Fibroblast of lung (primary cell): Measurements from ENCODE around the gene RASA4. TPM values are rescaled to one million over a fixed set of nuclear protein-coding genes. Genes with fewer than 3 reads are reported as not detected.
"Not testable (repeated sequence)": the region's sequence is repeated elsewhere in the genome, so short reads cannot be mapped to it uniquely, and the experiment has no call there.

Experiments used
- DNase-seq, 2 donors: peaks; one replicate each; pipeline versions ENCODE4 v3.0.0 to v3.0.0-alpha.2; 2010; ENCODE audit warnings: low read depth in 2 of 2
- H2AFZ ChIP-seq: 2 replicates; pipeline ENCODE4 v1.5.1; 2012; ENCODE audit warnings: low read length, control low read depth, inconsistent platforms
- H3K27ac ChIP-seq: 2 replicates; pipeline ENCODE4 v1.5.1; 2011; ENCODE audit warnings: low read length, control low read depth; ENCODE audit not compliant: insufficient read depth
- H3K27me3 ChIP-seq: 2 replicates; pipeline ENCODE4 v1.5.1; 2011; ENCODE audit warnings: mild to moderate bottlenecking, low read length; ENCODE audit not compliant: control insufficient read depth, insufficient read depth
- H3K36me3 ChIP-seq: 2 replicates; pipeline ENCODE4 v1.5.1; 2011; ENCODE audit warnings: low read length; ENCODE audit not compliant: control insufficient read depth, insufficient read depth
- H3K4me1 ChIP-seq: 2 replicates; pipeline ENCODE4 v1.5.1; 2011; ENCODE audit warnings: low read length; ENCODE audit not compliant: control insufficient read depth, insufficient read depth; ENCODE audit errors: extremely low read depth
- H3K4me2 ChIP-seq: 2 replicates; pipeline ENCODE4 v1.5.1; 2011; ENCODE audit warnings: low read length, control low read depth; ENCODE audit not compliant: insufficient read depth; ENCODE audit errors: extremely low read depth
- H3K4me3 ChIP-seq, 4 experiments: fragments of 200-600 bp in 1 of 4; sonication (generic) in 1 of 4; replicated peaks in 1 of 4; 2 replicates each; pipeline ENCODE4 v1.5.1; 2011 to 2016; ENCODE audit warnings: low read length in 4 of 4, low read depth in 3 of 4, mild to moderate bottlenecking in 3 of 4, control low read depth in 2 of 4, inconsistent platforms in 1 of 4, mixed read lengths in 1 of 4; ENCODE audit not compliant: insufficient read depth in 1 of 4; ENCODE audit errors: control extremely low read depth in 1 of 4
- H3K79me2 ChIP-seq: 2 replicates; pipeline ENCODE4 v1.5.1; 2012; ENCODE audit warnings: mild to moderate bottlenecking, low read length, inconsistent platforms; ENCODE audit not compliant: control insufficient read depth, insufficient read depth
- H3K9ac ChIP-seq: 2 replicates; pipeline ENCODE4 v1.5.1; 2011; ENCODE audit warnings: mild to moderate bottlenecking, low read length, control low read depth; ENCODE audit not compliant: insufficient read depth
- H3K9me3 ChIP-seq: 2 replicates; pipeline ENCODE4 v1.5.1; 2012; ENCODE audit warnings: low read depth, low read length; ENCODE audit not compliant: control insufficient read depth, insufficient read depth
- H4K20me1 ChIP-seq: 2 replicates; pipeline ENCODE4 v1.5.1; 2011; ENCODE audit warnings: low read length; ENCODE audit not compliant: control insufficient read depth, insufficient read depth; ENCODE audit errors: extremely low read depth
- polyA plus RNA-seq, 2 donors: library from polyadenylated mRNA; depleted of rRNA in 1 of 2; stranded (reverse) in 1 of 2; unstranded in 1 of 2; fragments of >200 nt; gene quantifications; 2 replicates each; pipeline ENCODE4 v1.2.1, GENCODE V29; 2011 to 2012; ENCODE audit warnings: missing spikeins in 1 of 2
- total RNA-seq: library from RNA; depleted of rRNA; stranded (reverse); fragments of >200 nt; gene quantifications from 2 replicates; pipeline ENCODE4 v1.2.1, GENCODE V29; 2014
- TF ChIP-seq, protein P1 (sequence below), 2 donors: IDR thresholded peaks in 1 of 2; conservative IDR thresholded peaks in 1 of 2; 1 replicate in 1 of 2; 2 replicates in 1 of 2; pipeline ENCODE4 v1.5.1; 2011 to 2012; ENCODE audit warnings: low read length in 2 of 2, control low read depth in 1 of 2, inconsistent platforms in 1 of 2, low read depth in 1 of 2, mild to moderate bottlenecking in 1 of 2

Gene RASA4
- total and polyA plus RNA-seq, 2 donors (not counting 1 experiment from before 2014, with no cell fraction given), result 2.1 to 4.5 TPM

GRCh38 chr7:102577315-102578240 is 39.0 kb downstream of the RASA4 start:
- H3K4me2 ChIP-seq, H2AFZ ChIP-seq, H3K4me1 ChIP-seq, H3K4me3 ChIP-seq, H3K36me3 ChIP-seq, H3K27me3 ChIP-seq, H3K9me3 ChIP-seq, H3K79me2 ChIP-seq, H3K9ac ChIP-seq, DNase-seq, H4K20me1 ChIP-seq, H3K27ac ChIP-seq: not testable (repeated sequence)

- not testable (repeated sequence) for H3K4me1 ChIP-seq, H3K79me2 ChIP-seq, H3K4me2 ChIP-seq, H2AFZ ChIP-seq, H3K36me3 ChIP-seq, H3K9me3 ChIP-seq, H3K4me3 ChIP-seq, DNase-seq, H3K27ac ChIP-seq, H4K20me1 ChIP-seq, H3K9ac ChIP-seq, H3K27me3 ChIP-seq
Measured at GRCh38 chr7:102576363-102576762, 40.2 kb downstream of the RASA4 start.

GRCh38 chr7:102574607-102575006 is 41.9 kb downstream of the RASA4 start:
- H3K79me2 ChIP-seq, H3K27me3 ChIP-seq, H2AFZ ChIP-seq, H3K4me2 ChIP-seq, H3K27ac ChIP-seq, H3K9me3 ChIP-seq, H4K20me1 ChIP-seq, H3K9ac ChIP-seq, DNase-seq, H3K4me3 ChIP-seq, H3K4me1 ChIP-seq, H3K36me3 ChIP-seq: not testable (repeated sequence)

GRCh38 chr7:102572261-102573239 is 44.0 kb downstream of the RASA4 start, which contains the start of gene POLR2J3:
TSS of gene POLR2J3 (minus strand) at chr7:102572583. CDS start at chr7:102572521, 62 bp downstream.
- H3K4me1 ChIP-seq, H3K4me2 ChIP-seq, H3K36me3 ChIP-seq, H4K20me1 ChIP-seq, H3K27me3 ChIP-seq, H3K79me2 ChIP-seq, H3K9me3 ChIP-seq: not testable (repeated sequence)
- H2AFZ ChIP-seq, result peak within 1 kb of the TSS; percentile 55
- H3K27ac ChIP-seq, result peak within 1 kb of the TSS; percentile 72
- peak within 1 kb of the TSS; percentile 55 to 81 (median 61) for H3K4me3 ChIP-seq
- H3K9ac ChIP-seq, result peak within 1 kb of the TSS; percentile 77
- TF ChIP-seq, protein P1, sequence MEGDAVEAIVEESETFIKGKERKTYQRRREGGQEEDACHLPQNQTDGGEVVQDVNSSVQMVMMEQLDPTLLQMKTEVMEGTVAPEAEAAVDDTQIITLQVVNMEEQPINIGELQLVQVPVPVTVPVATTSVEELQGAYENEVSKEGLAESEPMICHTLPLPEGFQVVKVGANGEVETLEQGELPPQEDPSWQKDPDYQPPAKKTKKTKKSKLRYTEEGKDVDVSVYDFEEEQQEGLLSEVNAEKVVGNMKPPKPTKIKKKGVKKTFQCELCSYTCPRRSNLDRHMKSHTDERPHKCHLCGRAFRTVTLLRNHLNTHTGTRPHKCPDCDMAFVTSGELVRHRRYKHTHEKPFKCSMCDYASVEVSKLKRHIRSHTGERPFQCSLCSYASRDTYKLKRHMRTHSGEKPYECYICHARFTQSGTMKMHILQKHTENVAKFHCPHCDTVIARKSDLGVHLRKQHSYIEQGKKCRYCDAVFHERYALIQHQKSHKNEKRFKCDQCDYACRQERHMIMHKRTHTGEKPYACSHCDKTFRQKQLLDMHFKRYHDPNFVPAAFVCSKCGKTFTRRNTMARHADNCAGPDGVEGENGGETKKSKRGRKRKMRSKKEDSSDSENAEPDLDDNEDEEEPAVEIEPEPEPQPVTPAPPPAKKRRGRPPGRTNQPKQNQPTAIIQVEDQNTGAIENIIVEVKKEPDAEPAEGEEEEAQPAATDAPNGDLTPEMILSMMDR (conservative IDR thresholded peaks at IDR 0.05 in 1 of 2, IDR thresholded peaks at IDR 0.05 in 1 of 2; ENCODE audit: low read depth in 1 of 2, low read length in 2 of 2), result peak; percentile 6 to 42
- peak; percentile 78 to 95 for DNase-seq

GRCh38 chr7:102568620-102569019 is 47.9 kb downstream of the RASA4 start:
- not testable (repeated sequence) for H4K20me1 ChIP-seq, H3K27ac ChIP-seq, DNase-seq, H3K79me2 ChIP-seq, H2AFZ ChIP-seq, H3K27me3 ChIP-seq, H3K36me3 ChIP-seq, H3K4me3 ChIP-seq, H3K9ac ChIP-seq, H3K4me2 ChIP-seq, H3K9me3 ChIP-seq, H3K4me1 ChIP-seq
